OCI-LY1 (cell line): ENCODE measurements around the gene NFAM1.

Experiments used
- H2AFZ ChIP-seq: fragments of 200-600 bp; sonication (generic), shearing (Covaris generic); 2 replicates; pipeline ENCODE4 v1.6.0; 2014; ENCODE audit warnings: antibody characterized with exemption, mild to moderate bottlenecking, low read length
- H3F3A ChIP-seq: fragments of 200-600 bp; sonication (generic), shearing (Covaris generic); 2 replicates; pipeline ENCODE4 v1.6.0; 2014; ENCODE audit warnings: mild to moderate bottlenecking, antibody characterized with exemption, low read length, moderate library complexity; ENCODE audit not compliant: insufficient read depth
- H3K27ac ChIP-seq: fragments of 200-600 bp; sonication (generic); 2 replicates; pipeline ENCODE4 v1.5.1; 2014; ENCODE audit warnings: low read length, mixed run types, mild to moderate bottlenecking, low read depth; ENCODE audit not compliant: poor library complexity, severe bottlenecking
- H3K27me3 ChIP-seq: fragments of 200-600 bp; sonication (generic); 2 replicates; pipeline ENCODE4 v1.6.0; 2014; ENCODE audit warnings: antibody characterized with exemption, mild to moderate bottlenecking, low read length, moderate library complexity; ENCODE audit not compliant: insufficient read depth
- H3K36me3 ChIP-seq: fragments of 200-600 bp; sonication (generic); 2 replicates; pipeline ENCODE4 v1.6.1; 2014; ENCODE audit warnings: mild to moderate bottlenecking, antibody characterized with exemption, low read length, moderate library complexity, mixed read lengths; ENCODE audit not compliant: insufficient read depth
- H3K4me1 ChIP-seq: fragments of 200-600 bp; sonication (generic); 2 replicates; pipeline ENCODE4 v1.5.1; 2014; ENCODE audit warnings: mild to moderate bottlenecking, low read length, moderate library complexity; ENCODE audit not compliant: insufficient read depth, severe bottlenecking
- H3K4me2 ChIP-seq: fragments of 200-600 bp; sonication (generic), shearing (Covaris generic); 2 replicates; pipeline ENCODE4 v1.6.1; 2014; ENCODE audit warnings: low read length
- H3K4me3 ChIP-seq: fragments of 200-600 bp; sonication (generic); 2 replicates; pipeline ENCODE4 v1.5.1; 2014; ENCODE audit warnings: low read length, low read depth, mild to moderate bottlenecking, mixed read lengths; ENCODE audit not compliant: poor library complexity, severe bottlenecking
- H3K79me2 ChIP-seq: fragments of 200-600 bp; shearing (Covaris generic); 2 replicates; pipeline ENCODE4 v1.6.1; 2016; ENCODE audit warnings: mixed run types, low read length, mixed read lengths; ENCODE audit not compliant: insufficient read depth
- H3K9ac ChIP-seq: fragments of 200-600 bp; sonication (generic), shearing (Covaris generic); 2 replicates; pipeline ENCODE4 v1.6.1; 2014; ENCODE audit warnings: mild to moderate bottlenecking, low read length, mixed read lengths
- H3K9me2 ChIP-seq: fragments of 200-600 bp; sonication (generic), shearing (Covaris generic); 2 replicates; pipeline ENCODE4 v1.6.1; 2014; ENCODE audit warnings: low read depth, mild to moderate bottlenecking, low read length, mixed read lengths
- H3K9me3 ChIP-seq: fragments of 200-600 bp; shearing (Covaris generic); 2 replicates; pipeline ENCODE4 v1.6.1; 2014; ENCODE audit warnings: low read length, mixed read lengths
- H4K20me1 ChIP-seq: fragments of 200-600 bp; sonication (generic), shearing (Covaris generic); 2 replicates; pipeline ENCODE4 v1.6.0; 2016; ENCODE audit warnings: mild to moderate bottlenecking, low read length; ENCODE audit not compliant: insufficient read depth
- EZH2 ChIP-seq: fragments of 200-600 bp; sonication (generic), shearing (Covaris generic); IDR thresholded peaks from 2 replicates; pipeline ENCODE4 v1.8.0; 2017; ENCODE audit warnings: borderline replicate concordance, mixed run types, mild to moderate bottlenecking, antibody characterized with exemption, low read length, moderate library complexity, mixed read lengths
- TF ChIP-seq, protein P1 (sequence below): fragments of 200-600 bp; sonication (generic), shearing (Covaris generic); IDR thresholded peaks from 2 replicates; pipeline ENCODE4 v1.5.1; 2017; ENCODE audit warnings: mild to moderate bottlenecking, antibody characterized with exemption, low read length, moderate library complexity, mixed read lengths

The NFAM1 gene

DNA sequence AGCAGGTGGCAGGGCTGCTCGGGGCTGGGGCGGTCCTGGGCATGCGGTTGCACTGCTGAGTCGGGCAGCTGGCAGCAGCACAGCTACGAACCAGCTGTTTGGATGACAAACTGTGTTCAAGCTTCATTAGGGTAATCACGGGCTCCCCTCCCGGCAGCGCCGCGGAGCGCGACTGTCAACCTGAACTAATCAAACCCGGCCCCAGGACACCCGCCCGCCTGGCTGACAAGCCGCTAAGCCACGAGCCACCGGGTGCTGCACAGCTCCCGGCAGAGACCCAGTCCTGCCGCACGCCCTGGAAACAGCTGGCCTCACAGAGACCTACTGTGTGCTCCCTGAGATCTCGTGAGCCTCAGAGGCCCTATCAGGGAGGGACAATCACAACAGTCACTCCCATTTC lies 101.2 kb downstream of the NFAM1 start:
- TF ChIP-seq EZH2 = no peak
- TF ChIP-seq, protein P1, sequence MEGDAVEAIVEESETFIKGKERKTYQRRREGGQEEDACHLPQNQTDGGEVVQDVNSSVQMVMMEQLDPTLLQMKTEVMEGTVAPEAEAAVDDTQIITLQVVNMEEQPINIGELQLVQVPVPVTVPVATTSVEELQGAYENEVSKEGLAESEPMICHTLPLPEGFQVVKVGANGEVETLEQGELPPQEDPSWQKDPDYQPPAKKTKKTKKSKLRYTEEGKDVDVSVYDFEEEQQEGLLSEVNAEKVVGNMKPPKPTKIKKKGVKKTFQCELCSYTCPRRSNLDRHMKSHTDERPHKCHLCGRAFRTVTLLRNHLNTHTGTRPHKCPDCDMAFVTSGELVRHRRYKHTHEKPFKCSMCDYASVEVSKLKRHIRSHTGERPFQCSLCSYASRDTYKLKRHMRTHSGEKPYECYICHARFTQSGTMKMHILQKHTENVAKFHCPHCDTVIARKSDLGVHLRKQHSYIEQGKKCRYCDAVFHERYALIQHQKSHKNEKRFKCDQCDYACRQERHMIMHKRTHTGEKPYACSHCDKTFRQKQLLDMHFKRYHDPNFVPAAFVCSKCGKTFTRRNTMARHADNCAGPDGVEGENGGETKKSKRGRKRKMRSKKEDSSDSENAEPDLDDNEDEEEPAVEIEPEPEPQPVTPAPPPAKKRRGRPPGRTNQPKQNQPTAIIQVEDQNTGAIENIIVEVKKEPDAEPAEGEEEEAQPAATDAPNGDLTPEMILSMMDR = no peak
- Histone ChIP-seq H3K4me2 (no peak overlapping the region), H3K4me3 (no peak overlapping the region), H3K4me1 (no peaks in the 10 kb centered on the region), H3K9ac (no peak overlapping the region), H3K27ac (no peak overlapping the region), H3K36me3 (no peaks in the 10 kb centered on the region), H4K20me1 (no peaks in the 10 kb centered on the region), H3F3A (no peaks in the 10 kb centered on the region), H3K9me2 (no peaks in the 10 kb centered on the region), H3K9me3 (no peaks in the 10 kb centered on the region), H3K27me3 (peaks cover 10% of the 10 kb centered on the region), H2AFZ (no peak overlapping the region), H3K79me2 (no peaks in the 10 kb centered on the region)
